Right ventricle myocardium inferior (tissue), 1 donor: Measurements from ENCODE around the gene TJP2. TPM values are rescaled to one million over a fixed set of nuclear protein-coding genes. Genes with fewer than 3 reads are reported as not detected.

ENCODE experiments used
- ATAC-seq: fragments of 200-7000 bp; cut with Tn5 transposase; one replicate; pipeline ENCODE4 v1.9.1; 2020; ENCODE audit warnings: mild to moderate bottlenecking, moderate library complexity
- DNase-seq: peaks from one replicate; pipeline ENCODE4 v3.0.0; 2021; ENCODE audit errors: missing footprints
- intact Hi-C: fragments of 100-400 bp; cut with DNase I; formaldehyde crosslinking; loops from one replicate; pipeline ENCODE4 v1.11.0; 2022
- total RNA-seq: library from RNA; stranded (reverse); fragmentation: NEBNext Ultra II Directional; extraction: Animal tissue kit (Norgen Biotek cat#: 25700); gene quantifications from one replicate; pipeline ENCODE4 v1.2.1, GENCODE V29; 2021
- donor health status: DM: no; HTN: yes; CAD: no; lungs with severe emphysema.

TJP2 gene
- total RNA-seq, 1 donor from 2014 or later, result 110 TPM

DNA sequence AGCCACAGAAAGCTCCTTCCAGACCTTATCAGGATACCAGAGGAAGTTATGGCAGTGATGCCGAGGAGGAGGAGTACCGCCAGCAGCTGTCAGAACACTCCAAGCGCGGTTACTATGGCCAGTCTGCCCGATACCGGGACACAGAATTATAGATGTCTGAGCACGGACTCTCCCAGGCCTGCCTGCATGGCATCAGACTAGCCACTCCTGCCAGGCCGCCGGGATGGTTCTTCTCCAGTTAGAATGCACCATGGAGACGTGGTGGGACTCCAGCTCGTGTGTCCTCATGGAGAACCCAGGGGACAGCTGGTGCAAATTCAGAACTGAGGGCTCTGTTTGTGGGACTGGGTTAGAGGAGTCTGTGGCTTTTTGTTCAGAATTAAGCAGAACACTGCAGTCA lies 80.1 kb downstream of the TJP2 start:
- intact Hi-C loops, result no loop called here
- DNase-seq (no peak), ATAC-seq (peak; percentile 53)

DNA sequence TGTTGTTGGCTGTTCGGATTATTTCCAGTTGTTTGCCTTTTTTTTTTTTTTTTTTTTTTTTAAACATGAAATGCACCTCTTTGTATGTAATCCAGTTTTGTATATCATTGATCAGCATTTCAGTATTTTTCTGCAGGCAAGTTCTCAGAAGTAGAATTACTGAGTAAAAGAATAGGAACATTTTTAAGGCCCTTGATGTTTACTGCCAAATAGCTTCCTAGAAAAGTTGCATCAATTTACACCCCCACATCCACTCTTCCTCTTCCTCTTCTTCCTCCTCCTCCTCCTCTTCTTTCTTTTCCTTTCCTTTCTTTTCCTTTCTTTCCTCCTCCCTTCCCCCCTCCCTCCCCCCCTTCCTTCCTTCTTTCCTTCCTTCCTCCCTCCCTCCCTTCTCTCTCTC lies 81.5 kb downstream of the TJP2 start:
- DNase-seq (no peak), ATAC-seq (no peak)
- intact Hi-C loops, result no loop called here

- DNase-seq (no peak), ATAC-seq (no peak)
- intact Hi-C loops, result no loop called here
These were observed 84.5 kb downstream of the TJP2 start for GRCh38 chr9:69258551-69258950.

- DNase-seq (no peak), ATAC-seq (no peak)
- intact Hi-C loops, result loop anchor here (10.0 kb wide), 1 partner anchor 125 kb away; no protein-coding TSS in a partner anchor
These were observed 86.1 kb downstream of the TJP2 start for GRCh38 chr9:69260161-69260560.

DNA sequence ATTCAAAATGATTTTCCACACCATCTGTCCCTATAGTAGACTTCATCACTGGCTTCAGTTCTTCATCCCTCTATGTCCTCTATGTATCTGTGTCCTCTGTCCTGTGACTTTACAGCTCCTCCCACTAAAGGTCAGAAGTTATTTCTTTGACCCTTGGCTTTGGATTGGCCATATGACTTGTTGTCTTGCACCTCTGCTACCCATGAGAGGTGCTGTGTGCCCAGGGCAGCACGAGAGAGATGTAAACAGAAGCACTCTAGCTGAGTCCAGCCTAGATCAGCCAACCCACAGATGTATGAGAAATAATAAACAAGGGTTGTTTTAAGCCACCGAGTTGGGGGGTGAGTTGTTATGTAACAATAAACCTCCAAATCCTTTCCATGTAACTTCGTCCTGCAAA lies 87.6 kb downstream of the TJP2 start:
- ATAC-seq, result no peak
- intact Hi-C loops, result loop anchor here (10.0 kb wide), 1 partner anchor 123 kb away; no protein-coding TSS in a partner anchor

GRCh38 chr9:69264526-69264925 lies 90.4 kb downstream of the TJP2 start:
- intact Hi-C loops, result loop anchor here (10.0 kb wide), 1 partner anchor 120 kb away; no protein-coding TSS in a partner anchor
- ATAC-seq (no peak), DNase-seq (no peak)

More for the DNA sequence above, 87.6 kb downstream of the TJP2 start:
- no peak for DNase-seq

DNA sequence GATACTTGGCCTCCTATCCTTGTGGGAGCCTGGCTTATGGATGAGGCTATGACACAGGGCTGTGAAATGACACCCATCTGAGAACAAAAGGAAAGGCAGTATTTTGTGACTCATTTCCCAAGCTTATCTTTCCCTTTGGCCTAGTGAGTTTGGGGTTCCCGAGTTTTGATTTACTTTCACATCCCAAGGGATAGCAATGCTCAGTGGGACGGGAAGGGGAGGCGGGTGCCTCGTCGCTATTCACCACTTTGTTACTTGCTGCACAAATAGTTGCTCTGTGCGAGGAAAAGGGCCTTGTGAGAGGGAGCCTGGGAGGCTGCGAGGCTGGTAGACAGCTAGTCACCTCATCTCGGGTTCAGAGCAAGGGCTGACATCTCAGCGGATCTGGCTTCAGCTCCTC lies 91.8 kb downstream of the TJP2 start:
- no peak for ATAC-seq
- no peak for DNase-seq
- intact Hi-C loops, result loop anchor here (10.0 kb wide), 1 partner anchor 119 kb away; no protein-coding TSS in a partner anchor

DNA sequence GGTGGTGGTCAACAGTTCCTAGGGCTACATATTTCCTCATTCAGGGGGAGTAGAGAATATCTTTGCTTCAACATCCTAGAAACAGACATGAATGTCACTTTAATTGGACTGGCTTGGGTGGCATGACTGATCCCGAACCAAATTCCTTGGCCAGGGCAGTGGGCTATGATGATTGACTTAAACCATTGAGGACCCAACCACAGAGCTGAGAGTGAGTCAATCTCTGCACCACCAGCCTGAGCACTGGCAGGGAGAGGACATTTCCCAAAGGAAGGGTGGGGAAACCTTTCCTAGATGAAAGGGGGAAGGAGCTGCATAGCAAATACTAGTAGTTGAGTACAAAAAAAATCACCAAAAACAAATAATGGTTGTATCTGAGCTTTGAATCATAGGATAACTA lies 98.1 kb downstream of the TJP2 start:
- ATAC-seq, result no peak
- intact Hi-C loops, result loop anchor here (5.0 kb wide), 1 partner anchor 55 kb away; the partner anchor contains the start of gene ENTREP1
- DNase-seq, result no peak

- DNase-seq (no peak), ATAC-seq (peak; percentile 96)
- intact Hi-C loops, result loop anchor here (5.0 kb wide), 1 partner anchor 54 kb away; the partner anchor contains the start of gene ENTREP1
These were observed 99.1 kb downstream of the TJP2 start for GRCh38 chr9:69273161-69273560.

- no peak for DNase-seq
- ATAC-seq, result no peak
- intact Hi-C loops, result no loop called here
These were observed 102.7 kb downstream of the TJP2 start for GRCh38 chr9:69276775-69277174.

DNA sequence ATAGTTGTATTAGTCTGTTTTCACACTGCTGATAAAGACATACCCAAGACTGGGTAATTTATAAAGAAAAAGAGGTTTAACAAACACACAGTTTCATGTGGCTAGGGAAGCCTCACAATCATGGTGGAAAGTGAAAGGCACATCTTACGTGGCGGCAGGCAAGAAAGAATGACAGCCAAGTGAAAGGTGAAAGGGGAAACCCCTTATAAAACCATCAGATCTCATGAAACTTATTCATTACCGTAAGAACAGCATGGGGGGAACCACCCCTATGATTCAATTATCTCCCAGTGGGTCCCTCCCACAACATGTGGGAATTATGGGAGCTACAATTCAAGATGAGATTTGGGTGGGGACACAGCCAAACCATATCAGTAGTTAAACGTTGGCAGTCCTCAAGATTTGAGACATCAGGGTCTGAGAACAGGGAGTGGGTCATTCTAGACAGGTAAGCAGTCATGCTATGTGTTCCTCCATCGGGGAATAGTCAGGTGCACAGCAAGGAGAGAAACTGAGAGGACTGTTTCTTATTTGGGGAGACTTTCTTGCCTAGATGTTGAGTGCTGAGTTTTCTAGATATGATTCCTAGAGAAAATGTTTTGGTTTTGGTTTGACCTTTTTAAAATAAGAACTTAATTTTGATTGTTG lies 105.1 kb downstream of the TJP2 start:
- ATAC-seq (no peak), DNase-seq (no peak)
- intact Hi-C loops, result no loop called here

GRCh38 chr9:69279733-69280132 lies 105.7 kb downstream of the TJP2 start:
- ATAC-seq (no peak), DNase-seq (no peak)
- intact Hi-C loops, result no loop called here

- ATAC-seq (no peak), DNase-seq (no peak)
- intact Hi-C loops, result no loop called here
These were observed 108.9 kb downstream of the TJP2 start for GRCh38 chr9:69283003-69283402.

- DNase-seq, result no peak
- ATAC-seq, result no peak
- intact Hi-C loops, result no loop called here
These were observed 118.0 kb downstream of the TJP2 start for GRCh38 chr9:69292078-69292477.

GRCh38 chr9:69293156-69293555 lies 119.1 kb downstream of the TJP2 start:
- intact Hi-C loops, result no loop called here
- DNase-seq (no peak), ATAC-seq (no peak)

GRCh38 chr9:69295872-69296552 lies 121.9 kb downstream of the TJP2 start:
- DNase-seq (no peak), ATAC-seq (peak; percentile 72)
- intact Hi-C loops, result loop anchor here (2.0 kb wide), 1 partner anchor 29 kb away; the partner anchor contains the start of gene ENTREP1

- intact Hi-C loops, result loop anchor here (2.0 kb wide), 1 partner anchor 27 kb away; the partner anchor contains the start of gene ENTREP1
- no peak for ATAC-seq
- no peak for DNase-seq
These were observed 123.4 kb downstream of the TJP2 start for GRCh38 chr9:69297300-69297980.

DNA sequence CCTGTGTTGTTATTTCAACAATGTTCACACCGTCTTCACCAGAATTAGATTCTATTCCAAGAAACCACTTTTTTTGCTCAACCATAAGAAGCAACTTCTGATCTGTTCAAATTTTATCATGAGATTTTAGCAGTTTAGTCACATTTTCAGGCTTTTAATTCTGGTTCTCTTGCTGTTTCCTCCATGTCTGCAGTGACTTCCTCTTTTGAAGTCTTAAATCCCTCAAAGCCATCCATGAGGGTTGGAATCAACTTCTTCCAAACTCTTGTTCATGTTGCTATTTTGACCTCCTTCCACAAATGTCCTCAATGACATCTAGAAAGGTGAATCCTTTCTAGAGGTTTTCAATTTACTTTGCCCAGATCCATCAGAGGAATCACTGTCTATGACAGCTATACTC lies 125.2 kb downstream of the TJP2 start:
- ATAC-seq, result no peak

GRCh38 chr9:69299826-69300225 lies 125.7 kb downstream of the TJP2 start:
- intact Hi-C loops, result no loop called here
- ATAC-seq (no peak), DNase-seq (no peak)

More for the DNA sequence above, 125.2 kb downstream of the TJP2 start:
- intact Hi-C loops, result no loop called here
- DNase-seq, result no peak

GRCh38 chr9:69303331-69303730 lies 129.3 kb downstream of the TJP2 start:
- no peak for ATAC-seq
- DNase-seq, result no peak
- intact Hi-C loops, result no loop called here
